ENCODE measurements around the gene WRAP73.

DNA sequence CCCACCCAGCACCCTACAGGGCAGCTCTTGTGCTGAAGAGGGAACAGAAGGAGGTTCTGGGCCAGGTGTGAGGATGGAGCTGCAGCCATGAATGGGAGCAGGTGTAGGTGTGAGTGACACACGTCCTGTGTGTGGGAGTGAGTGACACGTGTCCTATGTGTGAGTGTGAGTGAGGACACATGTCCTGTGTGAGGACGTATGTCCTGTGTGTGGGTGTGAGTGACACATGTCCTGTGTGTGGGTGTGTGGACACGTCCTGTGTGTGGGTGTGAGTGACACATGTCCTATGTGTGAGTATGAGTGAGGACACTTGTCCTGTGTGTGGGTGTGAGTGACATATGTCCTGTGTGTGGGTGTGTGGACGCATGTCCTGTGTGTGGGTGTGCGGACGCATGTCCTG lies 65.0 kb downstream of the WRAP73 start:
- TF ChIP-seq, protein P1, sequence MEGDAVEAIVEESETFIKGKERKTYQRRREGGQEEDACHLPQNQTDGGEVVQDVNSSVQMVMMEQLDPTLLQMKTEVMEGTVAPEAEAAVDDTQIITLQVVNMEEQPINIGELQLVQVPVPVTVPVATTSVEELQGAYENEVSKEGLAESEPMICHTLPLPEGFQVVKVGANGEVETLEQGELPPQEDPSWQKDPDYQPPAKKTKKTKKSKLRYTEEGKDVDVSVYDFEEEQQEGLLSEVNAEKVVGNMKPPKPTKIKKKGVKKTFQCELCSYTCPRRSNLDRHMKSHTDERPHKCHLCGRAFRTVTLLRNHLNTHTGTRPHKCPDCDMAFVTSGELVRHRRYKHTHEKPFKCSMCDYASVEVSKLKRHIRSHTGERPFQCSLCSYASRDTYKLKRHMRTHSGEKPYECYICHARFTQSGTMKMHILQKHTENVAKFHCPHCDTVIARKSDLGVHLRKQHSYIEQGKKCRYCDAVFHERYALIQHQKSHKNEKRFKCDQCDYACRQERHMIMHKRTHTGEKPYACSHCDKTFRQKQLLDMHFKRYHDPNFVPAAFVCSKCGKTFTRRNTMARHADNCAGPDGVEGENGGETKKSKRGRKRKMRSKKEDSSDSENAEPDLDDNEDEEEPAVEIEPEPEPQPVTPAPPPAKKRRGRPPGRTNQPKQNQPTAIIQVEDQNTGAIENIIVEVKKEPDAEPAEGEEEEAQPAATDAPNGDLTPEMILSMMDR (IDR thresholded peaks at IDR 0.05; ENCODE audit: insufficient read depth, low read depth, low read length), result no peak
- TF ChIP-seq EZH2 (IDR thresholded peaks at IDR 0.05; ENCODE audit: insufficient read depth, low read length), result no peak
